Skeletal muscle cell (primary cell): Measurements from ENCODE around the gene SLC15A4.
"Not testable (repeated sequence)": the region's sequence is repeated elsewhere in the genome, so short reads cannot be mapped to it uniquely, and the experiment has no call there.

Experiments used
- DNase-seq: peaks from one replicate; pipeline ENCODE4 v3.0.0-alpha.2; 2010; ENCODE audit warnings: low read depth
- H3K4me3 ChIP-seq: 2 replicates; pipeline ENCODE4 v1.5.1; 2011; ENCODE audit warnings: low read depth, mild to moderate bottlenecking, control low read depth, low read length, moderate library complexity

SLC15A4 gene

DNA sequence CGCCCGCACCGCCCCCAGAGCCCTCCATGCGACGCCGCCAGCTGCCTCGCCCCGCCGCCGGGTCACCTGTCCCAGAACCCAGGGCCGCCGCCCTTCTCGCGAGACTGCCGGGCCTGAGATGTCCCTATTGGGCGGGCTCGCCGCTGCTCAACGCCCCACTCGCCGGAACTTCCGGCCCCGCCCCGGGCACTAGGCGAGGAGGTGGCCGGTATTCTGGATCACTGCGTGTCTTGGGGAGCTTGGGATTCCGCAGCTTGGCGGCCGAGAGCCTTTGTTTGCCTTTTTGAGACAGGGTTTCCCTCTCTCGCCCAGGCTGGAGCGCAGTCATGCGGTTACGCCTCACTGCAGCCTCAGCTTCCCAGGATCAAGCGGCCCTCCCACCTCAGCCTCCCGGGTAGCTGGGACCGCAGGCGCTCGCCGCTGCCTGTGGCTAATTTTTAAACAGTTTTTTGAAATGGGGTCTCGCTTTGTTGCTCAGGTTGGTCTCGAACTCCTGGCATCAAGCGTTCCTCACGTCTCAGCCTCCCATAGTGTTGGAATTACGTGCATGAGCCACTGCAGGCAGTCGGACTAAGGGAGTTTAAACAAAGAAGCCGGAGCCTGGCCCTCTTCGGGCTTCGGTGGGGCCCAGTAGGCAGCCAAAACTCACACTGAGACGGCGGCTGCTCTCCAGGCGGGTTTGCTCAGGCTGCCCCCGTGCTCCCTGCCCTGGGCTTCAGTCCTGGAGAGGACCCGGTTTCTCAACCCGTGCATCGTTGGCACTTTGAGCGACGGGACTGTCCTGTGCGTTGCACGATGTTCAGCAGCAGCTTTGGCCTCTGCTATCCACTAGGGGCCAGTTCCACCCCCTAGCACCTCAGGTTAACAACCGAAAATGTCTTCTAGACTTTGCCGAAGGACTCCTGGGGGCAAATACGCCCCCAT, at the start of gene SLC15A4:
TSS of gene SLC15A4 (minus strand) at position 43 of the 924 bp plus-strand sequence. CDS start at position 28, 15 bp downstream.
- DNase-seq: peak; percentile 72
- H3K4me3 ChIP-seq: peak within 1 kb of the TSS; percentile 84

DNA sequence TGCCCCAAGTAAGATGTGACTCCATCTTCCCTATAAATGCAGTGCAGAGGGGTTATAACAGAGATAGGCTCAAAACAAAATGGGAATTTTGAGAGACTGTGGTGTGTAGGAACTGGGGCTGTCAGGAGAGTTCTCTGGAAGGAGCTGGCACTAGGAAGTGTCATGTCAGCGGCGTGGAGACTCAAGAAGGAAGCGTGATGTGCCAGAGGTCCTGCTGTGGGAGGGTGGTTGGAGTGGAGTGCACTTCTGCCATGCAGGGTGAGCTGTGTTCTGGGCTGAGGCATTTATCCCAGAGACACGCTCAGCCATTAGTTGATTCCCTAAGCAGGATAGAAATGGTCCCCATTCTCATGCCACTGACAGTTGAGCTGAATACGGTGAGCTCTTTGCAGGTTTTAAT, 48.5 kb upstream of the SLC15A4 start:
- DNase-seq: no peak
- H3K4me3 ChIP-seq: no peak overlapping the region

DNA sequence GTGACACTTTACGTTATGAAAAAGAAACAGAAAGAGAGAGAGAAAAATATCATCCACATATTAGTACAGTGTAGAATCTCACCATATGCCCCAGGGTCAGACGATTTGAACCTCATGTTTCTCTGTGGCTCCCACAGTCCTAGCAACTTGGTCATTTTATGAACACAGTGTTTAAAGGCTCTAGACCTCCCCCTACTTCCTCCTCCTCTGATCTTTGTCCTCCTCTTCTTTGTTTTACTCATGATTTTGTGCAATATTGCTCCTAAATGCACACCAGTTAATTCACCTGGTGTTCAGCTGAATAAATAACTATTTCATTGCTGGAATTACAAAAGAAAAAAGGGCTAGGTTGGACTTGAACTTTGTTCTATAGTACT, 47.7 kb upstream of the SLC15A4 start:
- H3K4me3 ChIP-seq: no peak overlapping the region
- no peak for DNase-seq

DNA sequence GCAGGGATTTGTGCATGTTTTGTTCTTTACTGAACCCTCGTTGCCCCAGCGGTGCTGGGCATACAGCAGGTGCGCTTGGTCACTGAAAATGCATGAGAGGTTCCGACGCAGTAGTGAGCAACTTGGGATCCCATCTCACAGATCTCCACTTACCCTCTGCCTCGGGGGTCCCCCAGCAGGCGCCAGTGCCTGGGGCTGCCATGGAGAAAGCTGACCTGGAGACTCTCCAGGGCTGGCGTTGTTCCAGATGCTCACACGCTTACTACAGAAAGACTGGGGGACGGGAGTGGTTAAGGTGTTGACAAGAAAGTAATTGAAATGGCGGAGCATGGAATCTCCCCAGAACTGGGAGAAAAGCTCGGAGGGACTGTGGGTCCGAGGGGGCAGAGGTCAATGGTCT, 43.7 kb upstream of the SLC15A4 start:
- DNase-seq: no peak
- H3K4me3 ChIP-seq: no peak overlapping the region

DNA sequence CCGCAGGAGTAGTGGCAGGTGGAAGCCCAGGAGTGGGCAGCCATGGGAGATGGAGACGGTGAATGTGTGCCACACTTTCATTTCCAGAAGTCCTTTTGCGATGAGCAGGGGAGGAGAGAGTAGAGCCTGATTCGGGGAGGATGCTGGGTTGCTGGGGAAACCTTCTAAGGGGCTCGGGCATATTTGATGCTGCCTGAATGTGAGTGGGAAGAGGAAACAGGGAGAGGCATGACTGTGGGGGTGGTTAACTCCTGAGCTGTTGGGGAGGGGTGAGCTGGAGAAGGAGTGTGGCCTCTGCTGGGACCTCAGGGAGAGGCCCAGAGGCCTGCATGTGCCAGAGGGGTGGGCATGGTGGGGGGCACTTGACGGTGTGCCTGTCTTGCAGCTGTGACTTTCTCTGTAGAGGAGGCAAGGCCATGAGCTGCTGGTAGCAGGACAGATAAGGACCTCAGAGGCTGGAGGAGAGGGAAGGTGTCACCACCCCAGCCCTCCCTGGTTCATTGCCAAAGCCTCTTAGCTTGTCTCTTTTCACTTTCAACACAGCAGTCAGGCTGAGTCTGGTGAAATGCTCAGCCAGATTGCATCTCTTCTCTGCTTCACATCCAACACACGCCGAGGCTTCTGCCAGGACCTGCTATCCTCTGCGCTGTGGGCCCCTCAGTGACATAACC, 40.9 kb upstream of the SLC15A4 start:
- no peak for DNase-seq
- H3K4me3 ChIP-seq: no peak overlapping the region

DNA sequence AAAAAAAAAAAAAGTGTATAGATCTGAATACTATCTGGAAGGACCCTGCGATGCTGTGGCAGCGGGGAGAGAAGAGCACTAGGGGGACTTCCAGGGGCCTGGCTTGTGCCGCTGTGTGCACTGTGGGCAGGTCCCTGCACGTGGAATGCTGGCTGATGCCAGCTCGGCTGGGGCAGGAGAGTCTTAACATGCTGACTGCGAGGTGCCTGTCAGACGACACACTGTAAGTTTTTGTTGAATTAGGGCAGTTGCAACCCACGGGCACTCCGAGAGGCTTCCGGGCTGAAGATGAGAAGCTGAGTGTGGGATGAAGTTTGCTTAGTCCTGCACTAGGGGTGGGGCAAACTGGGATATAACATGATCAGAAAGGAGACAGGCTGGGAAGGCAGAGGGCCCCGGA, 40.2 kb upstream of the SLC15A4 start:
- no peak overlapping the region for H3K4me3 ChIP-seq
- no peak for DNase-seq

DNA sequence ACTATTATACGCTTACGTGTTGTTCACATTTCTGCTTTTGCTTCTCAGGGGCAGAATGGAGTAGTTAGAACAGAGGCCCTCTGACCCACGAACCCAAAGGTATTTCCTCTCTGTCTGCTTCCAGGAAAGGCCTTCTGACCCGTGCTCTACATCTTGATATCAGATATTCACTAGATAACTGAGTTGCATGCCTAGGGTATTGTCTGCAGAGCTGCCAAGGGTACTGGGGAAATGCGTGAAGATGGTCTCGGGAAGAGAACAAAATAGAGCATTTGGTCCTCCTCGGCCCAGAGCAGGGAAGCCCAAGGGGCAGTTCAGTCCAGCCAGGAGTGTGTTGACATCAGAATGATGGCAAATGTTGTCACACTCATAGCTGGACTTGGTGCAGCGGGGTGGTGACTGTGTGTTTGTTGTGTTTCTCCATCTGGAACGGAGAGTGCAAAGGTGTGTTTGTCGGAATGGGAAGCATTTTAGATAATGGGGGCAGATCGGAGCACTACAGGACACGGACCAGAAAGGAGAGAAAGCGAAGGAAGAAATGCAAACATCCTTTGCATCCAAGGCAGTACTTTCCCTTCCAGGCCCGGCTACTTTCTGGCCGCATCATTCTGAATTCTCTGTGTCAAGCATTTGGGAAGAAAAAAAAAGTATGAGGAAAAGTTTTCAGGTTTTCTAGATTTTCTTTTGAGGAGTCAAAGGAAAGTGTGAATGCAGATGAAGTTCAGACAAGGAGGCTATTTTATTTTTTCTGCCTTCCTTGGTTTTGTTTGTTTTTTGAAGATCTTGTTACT, 37.7 kb upstream of the SLC15A4 start:
- no peak overlapping the region for H3K4me3 ChIP-seq
- DNase-seq: no peak

DNA sequence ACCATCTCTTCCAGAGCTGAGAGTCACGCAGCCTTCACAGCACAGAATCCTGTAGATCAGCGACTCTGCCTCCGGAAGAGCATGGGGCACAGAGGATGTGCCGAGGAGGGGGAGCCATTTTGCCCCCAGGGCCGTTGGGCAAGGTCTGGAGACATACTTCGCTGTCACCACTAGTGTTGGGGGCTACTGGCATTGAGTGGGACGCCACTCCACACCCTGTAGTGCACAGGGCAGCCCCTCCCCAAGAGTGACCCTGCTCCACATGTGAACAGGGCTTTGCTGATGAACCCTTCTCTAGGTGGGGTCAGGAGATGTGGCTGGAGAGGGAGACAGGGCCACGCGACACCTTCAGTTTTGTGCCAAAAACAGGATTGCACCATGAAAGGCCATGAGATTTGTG, 35.6 kb upstream of the SLC15A4 start:
- H3K4me3 ChIP-seq: no peak overlapping the region
- DNase-seq: no peak

DNA sequence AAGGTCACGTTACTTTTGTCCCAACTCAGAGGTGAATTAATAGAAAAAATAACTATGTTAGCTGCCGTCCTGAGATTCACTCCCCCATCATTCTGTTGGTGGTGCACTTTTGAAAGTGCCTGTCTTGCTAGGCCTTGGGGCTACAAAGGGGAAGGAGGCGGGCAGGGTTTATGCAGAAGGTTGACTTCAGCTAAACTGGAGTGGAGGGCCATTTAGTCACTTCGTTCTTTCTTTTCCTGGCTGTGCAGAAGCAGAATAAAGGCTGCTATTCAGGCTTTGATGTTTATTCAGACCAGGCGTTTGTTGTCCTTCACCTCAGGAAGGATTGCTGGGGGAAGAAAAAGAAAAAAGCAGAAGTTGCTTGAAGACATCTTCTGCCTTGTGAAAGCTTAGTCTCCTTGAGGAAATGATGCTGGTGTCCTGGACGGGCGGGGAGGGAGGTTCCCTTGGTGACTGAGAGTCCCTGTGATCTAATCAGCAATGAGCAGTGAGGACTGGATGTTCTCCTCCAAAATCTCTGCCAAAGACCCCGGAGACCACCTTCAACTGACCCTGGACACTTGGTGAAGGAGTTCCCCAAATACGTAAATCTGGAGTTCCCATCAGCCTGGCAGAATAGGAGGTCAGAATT, 33.5 kb upstream of the SLC15A4 start:
- no peak overlapping the region for H3K4me3 ChIP-seq
- no peak for DNase-seq

DNA sequence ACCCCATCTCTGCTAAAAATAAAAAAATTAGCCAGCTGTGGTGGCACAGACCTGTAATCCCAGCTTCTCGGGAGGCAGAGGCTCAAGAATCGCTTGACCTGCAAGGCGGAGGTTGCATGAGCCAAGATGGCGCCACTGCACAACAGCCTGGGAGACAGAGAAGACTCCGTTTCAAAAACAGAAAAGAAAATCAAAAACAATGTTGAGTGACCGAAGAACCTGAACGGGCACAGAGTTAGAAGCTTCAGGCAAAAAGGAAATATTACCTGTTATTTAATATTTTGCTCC, 33.0 kb upstream of the SLC15A4 start:
- no peak overlapping the region for H3K4me3 ChIP-seq
- no peak for DNase-seq

DNA sequence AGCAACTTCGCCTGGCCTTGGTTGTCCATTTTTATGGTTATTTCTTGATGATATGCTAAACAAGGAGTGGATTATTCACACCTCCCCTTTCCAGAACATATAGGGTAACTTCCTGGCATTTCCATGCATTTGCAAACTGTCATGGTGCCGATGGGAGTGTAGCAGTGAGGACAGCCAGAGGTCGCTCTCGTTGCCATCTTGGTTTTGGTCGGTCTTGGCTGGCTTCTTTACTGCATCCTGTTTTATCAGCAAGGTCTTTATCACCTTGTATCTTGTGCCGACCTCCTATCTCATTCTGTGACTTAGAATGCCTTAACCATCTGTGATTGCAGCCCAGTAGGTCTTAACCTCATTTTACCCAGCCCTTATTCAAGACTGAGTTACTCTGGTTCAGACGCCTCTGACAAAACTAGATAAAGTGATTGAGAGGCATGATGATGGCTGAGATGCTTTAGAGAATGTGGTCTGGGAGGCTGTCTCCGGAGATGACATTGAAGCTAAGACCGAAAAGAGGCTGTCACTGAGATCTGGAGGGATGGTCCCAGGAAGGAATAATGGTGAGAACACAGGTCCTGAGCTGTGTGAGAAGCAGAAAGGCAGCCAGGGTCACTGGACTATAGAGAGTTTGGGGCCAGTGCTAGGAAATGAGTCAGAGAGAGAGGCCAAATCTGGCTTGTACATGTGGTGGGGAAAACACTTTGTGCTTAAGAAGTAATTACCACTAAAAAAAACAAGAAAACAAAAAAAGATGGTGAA, 32.5 kb upstream of the SLC15A4 start:
- no peak for DNase-seq
- H3K4me3 ChIP-seq: no peak overlapping the region

DNA sequence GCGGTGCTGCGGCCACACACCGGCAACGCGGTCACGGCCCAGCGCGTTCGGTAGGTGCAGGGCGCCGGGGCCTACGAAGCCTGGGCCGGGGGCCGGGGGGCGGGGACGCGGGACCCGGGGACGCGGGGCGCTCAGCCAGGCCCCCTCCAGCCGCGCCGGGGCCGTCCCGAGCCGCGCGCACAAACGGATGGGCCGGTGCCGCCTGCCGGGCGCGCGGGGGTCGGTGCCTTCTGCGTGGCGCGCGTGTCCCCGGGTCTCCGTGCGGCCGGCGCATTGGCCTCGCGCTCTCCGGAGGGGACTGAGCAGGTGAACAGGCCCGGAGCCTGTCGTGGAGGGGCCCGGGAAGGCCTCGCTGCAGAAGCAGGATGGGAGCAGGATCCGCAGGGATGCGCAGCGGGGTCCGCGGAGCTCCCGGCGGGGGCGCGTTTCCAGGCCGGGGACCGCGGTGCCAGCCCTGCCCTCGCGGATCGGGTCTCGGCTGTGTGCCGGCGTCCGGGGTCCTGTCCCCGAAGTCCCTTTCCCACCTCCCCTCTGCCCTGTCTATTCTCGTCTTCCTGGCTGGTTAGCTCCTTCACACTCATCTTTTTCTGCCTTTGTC, 29.9 kb upstream of the SLC15A4 start:
- H3K4me3 ChIP-seq: no peak overlapping the region
- DNase-seq: no peak

DNA sequence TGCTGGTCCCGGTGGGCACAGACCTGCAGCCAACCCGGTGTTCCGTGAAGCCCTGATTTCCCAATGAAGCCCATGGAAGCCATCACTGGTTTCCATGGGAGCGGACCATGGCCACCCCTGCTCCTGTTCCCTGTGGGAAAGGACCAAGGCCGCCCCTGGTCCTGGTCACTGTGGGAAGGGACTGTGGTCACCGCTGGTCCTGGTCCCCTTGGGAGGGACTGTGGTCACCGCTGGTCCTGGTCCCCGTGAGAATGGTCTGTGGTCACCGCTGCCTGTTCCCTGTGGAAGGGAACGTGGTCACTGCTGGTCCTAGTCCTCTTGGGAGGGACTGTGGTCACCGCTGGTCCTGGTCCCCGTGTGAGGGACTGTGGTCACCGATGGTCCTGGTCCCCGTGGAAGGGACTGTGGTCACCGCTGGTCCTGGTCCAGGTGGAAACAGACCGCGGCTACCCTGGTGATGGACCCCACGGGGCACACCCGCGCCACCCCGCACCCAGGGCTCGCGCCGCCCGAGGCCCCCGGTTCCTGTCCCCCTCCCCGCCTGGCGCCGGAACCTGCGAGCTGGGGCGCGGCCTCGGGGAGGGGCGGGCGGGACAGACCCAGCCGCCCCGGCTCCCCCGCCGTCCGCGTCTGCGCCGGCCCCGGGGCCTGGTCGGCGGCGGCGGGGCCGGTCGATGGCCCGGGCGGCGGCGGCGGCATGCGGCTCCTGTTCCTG, 29.3 kb upstream of the SLC15A4 start, which contains the start of gene GLT1D1:
TSS of gene GLT1D1 (plus strand) at position 594 of the 715 bp plus-strand sequence. CDS start at position 698, 104 bp downstream.
- no peak within 1 kb of the TSS for H3K4me3 ChIP-seq
- no peak for DNase-seq

DNA sequence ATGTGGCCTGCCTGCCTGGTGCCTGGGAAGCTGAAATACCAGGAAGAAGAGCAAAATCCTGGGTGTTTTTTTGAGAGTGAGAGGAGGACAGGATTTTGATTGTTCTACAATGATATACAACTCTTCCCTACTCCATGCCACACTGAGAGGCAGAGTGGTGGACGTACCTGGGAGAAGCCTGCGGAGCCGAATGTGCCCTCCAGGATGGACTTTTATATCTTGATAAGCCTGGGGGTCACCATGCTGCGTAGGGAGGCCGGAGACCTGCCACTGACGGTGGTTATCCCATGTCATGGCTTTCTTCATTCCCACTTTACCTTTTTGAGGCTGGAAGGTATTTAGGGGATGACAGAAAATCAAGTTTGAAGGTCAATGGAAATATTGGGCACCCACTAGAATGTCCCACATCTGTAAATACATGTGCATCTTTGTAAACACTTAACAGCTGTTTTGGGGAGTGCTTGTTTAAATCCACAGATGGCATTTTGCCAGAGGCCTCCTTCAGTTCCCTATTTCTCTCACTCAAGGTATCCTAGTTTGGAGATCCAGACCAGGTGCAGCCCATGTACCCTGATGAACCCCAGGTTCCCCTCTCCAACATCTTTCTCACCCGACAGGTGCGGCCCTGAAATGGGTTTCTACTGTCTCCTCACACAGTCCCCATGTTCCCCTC, 28.4 kb upstream of the SLC15A4 start:
- no peak for DNase-seq
- H3K4me3 ChIP-seq: no peak overlapping the region

DNA sequence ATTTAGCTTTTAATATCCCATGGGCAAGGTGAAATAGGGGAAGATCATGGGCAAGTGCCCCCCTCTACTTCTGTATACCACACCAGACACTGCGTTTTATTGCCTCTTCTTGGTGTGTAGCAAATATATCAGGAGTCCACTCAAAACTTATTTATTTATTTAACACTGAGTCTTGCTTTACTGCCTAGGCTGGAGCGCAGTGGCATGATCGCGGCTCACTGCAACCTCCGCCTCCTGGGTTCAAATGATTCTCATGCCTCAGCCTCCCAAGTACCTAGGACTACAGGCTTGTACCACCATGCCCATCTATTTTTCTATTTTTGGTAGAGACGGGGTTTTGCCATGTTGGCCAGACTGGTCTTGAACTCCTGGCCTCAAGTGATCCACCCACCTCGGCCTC, 27.7 kb upstream of the SLC15A4 start:
- H3K4me3 ChIP-seq, DNase-seq: not testable (repeated sequence)

DNA sequence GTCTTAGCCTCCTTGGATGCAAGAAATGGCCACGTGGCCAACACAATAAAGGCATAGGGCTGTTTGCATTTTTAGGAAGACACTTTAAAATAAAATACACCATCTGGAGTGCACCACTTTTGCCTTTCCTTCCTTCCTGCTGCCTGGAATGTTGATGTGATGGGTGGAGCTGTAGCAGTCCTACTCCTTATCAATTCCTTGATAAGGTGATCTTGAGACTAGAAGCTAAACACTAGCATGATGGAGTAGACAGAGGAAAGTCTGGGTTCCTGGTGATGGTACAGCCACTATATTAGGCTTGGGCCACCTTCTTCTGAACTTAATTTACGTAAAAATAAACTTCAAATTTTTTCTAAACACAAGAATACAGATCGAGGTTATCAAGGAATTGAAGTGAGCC, 26.6 kb upstream of the SLC15A4 start:
- no peak for DNase-seq
- no peak overlapping the region for H3K4me3 ChIP-seq

DNA sequence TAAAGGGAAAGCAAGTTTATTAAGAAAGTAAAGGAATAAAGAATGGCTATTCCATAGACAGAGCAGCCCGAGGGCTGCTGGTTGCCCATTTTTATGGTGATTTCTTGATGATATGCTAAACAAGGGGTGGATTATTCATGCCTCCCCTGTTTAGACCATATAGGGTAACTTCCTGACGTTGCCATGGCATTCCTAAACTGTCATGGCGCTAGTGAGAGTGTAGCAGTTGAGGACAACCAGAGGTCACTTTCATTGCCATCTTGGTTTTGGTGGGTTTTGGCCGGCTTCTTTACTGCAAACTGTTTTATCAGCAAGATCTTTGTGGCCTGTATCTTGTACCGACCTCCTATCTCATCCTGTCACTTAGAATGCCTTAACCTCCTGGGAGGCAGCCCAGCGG, 26.0 kb upstream of the SLC15A4 start:
- not testable (repeated sequence) for H3K4me3 ChIP-seq, DNase-seq

DNA sequence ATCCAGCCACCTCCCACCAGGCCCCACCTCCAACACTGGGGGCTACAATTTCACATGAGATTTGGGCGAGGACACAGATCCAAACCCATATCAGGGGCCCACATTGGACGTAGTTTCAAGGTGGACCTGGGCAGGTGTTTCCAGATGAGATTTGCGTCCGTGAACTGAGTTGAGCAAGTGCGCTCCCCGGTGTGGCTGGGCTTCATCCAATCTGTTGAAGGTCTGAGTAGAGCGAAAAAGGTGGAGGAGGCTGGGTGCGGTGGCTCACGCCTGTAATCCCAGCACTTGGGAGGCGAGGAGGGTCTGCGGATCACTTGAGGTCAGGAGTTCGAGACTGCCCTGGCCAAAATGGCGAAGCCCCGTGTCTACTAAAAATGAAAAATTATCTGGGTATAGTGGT, 24.6 kb upstream of the SLC15A4 start:
- no peak for DNase-seq
- no peak overlapping the region for H3K4me3 ChIP-seq
